NCI-H82 treated with DMSO at 0.1 percent for 48 hours (cell line): ENCODE results near the gene CFHR4.
"Not testable (repeated sequence)": the region's sequence is repeated elsewhere in the genome, so short reads cannot be mapped to it uniquely, and the experiment has no call there.

Experiments
- DNase-seq: peaks from one replicate; lab custom pipeline; 2025; ENCODE audit not compliant: unreplicated experiment; lab: John Stamatoyannopoulos, UW

CFHR4 gene

GRCh38 chr1:196933531-196934189 lies 45.8 kb downstream of the CFHR4 start:
- no peak for DNase-seq

DNA sequence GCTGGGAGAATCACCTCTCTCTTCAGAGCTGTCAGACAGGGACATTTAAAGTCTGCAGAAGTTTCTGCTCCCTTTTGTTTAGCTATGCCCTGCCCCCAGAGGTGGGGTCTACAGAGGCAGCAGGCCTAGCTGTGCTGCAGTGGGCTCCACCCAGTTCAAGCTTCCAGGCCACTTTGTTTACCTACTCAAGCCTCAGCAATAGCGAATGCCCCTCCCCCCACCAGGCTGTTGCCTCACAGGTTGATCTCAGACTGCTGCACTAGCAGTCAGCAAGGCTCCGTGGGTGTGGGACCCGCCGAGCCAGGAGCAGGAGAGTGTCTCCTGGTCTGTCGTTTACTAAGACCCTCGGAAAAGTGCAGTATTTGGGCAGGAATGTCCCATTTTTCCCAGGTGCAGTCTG lies 53.6 kb downstream of the CFHR4 start:
- not testable (repeated sequence) for DNase-seq

DNA sequence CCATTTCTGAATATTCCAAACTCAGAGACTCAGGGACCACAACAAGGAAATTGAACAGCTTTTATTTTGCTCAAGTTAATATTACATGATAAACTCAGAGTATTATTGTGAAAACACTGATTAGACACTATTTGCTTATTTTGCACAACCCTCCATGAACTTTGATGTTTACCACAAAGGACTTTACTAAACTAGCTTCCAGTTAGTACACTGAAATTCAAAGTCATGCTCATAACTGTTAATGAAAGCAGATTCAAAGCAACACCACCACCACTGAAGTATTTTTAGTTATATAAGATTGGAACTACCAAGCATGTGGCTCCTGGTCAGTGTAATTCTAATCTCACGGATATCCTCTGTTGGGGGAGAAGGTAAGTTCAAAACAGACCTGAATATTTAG lies 55.7 kb downstream of the CFHR4 start, which contains the start of gene CFHR2:
TSS of gene CFHR2 (plus strand) at position 171 of the 400 bp plus-strand sequence. CDS start at position 314, 143 bp downstream.
- DNase-seq = not testable (repeated sequence)

DNA sequence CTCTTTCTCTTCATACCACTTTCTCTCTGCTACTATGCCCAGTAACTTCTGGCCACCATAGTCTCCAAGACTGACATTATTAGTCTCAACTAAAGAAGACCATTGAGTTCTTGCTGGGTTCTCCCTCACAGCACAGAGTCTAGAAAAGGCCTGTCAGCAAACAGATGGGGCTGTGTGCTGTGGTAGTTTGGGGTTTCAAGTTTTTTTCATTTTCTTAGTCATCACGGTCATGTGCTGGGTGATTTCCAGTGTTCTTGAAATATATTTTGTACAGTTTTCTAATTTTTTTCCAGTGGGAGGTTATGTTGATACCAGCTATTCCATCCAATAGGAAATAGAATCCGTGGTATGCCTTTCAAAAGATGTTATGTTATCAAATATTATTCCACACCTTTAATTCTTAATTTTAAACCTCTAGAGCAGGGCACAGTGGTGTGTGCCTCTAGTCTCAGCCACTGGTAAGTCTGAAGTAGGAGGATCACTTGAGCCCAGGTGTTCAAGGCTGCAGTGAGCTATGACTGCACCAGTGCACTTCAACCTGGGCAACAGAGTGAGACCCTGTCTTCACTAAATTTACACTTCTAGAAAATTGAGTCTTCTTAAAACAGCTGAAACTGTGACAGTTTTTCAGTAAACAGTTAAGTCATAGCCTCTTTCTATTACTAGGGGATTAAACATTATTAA lies 64.0 kb downstream of the CFHR4 start:
- DNase-seq = no peak

DNA sequence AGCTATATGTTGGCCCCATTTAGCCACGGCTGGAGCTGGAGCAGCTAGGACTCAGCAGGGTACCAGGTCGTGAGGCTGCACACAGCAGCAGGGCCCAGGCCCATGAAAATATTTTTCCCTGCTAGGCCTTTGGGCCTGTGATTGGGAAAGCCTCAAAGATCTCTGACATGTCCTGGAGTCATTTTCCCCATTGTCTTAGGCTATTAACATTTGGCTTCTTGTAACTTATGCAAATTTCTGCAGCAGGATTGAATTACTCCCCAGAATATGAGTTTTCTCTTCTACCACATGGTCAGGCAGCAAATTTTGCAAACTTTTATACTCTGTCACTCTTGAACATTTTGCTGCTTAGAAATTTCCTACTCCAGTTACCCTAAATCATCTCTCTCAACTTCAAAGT lies 66.9 kb downstream of the CFHR4 start:
- no peak for DNase-seq

DNA sequence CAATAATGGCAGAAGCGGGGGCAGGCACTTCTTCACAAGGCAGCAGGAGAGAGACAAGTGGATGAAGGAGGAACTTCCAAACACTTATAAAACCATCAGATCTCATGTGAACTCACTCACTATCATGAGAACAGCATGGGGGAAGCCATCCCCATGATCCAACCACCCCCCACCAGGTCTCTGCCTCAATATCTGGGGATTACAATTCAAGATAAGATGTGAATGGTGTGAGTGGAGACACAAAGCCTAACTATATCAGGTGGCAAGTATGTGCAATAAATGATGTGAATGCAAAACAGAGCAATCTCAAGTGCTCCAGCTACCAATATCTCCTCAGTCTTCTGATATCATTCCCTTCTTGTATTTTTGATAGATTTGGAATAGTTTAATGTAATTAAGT lies 68.1 kb downstream of the CFHR4 start:
- DNase-seq = no peak

DNA sequence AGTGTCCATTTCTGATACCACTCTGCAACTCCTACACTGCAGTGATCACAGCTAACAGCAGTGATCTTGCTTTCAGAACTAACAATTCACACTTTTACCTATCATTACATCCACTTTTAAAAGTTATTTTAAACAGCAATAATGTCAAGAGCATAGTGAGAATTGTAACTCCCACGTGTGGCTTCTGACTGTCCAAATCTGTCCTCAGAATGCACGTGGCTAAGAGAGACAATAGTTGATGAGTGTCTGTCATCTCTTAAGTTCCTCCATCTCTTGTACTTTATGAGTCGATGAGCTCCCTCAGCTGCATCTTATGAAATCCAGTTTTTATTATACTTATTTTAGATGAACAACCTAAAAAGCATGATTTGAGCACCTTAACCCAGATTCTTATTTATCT lies 73.0 kb downstream of the CFHR4 start:
- DNase-seq = no peak
